Measurements from ENCODE around the gene TINAGL1. TPM values are rescaled to one million over a fixed set of nuclear protein-coding genes. Genes with fewer than 3 reads are reported as not detected.

The TINAGL1 gene
- total and polyA plus RNA-seq, 3 experiments from 2014 or later = not detected

GRCh38 chr1:31623365-31623764, 47.0 kb downstream of the TINAGL1 start:
- peaks cover 9 to 16% of the 10 kb centered on the region in 2 donors for H3K27me3 Mint-ChIP-seq
- no peaks in the 10 kb centered on the region for H3K4me1 ChIP-seq (ENCODE audit: insufficient read depth, low read length)
- no peak overlapping the region for H3K27ac ChIP-seq (ENCODE audit: low read depth, low read length)
- no peaks in the 10 kb centered on the region for H3K9me3 ChIP-seq (ENCODE audit: low read length)
- H3K4me3 Mint-ChIP-seq = no peak overlapping the region
- H3K36me3 Mint-ChIP-seq = peaks cover 0 to 33% (median 6%) of the 10 kb centered on the region in 3 donors
- peaks cover 6 to 14% (median 9%) of the 10 kb centered on the region in 3 donors for H3K4me1 Mint-ChIP-seq
- H3K27me3 ChIP-seq (ENCODE audit: insufficient read depth, low read length, poor library complexity, severe bottlenecking) = peaks cover 6% of the 10 kb centered on the region
- no peak overlapping the region for H3K27ac Mint-ChIP-seq
- H3K4me3 ChIP-seq (ENCODE audit: low read length) = no peak overlapping the region
- H3K9me3 Mint-ChIP-seq = no peaks in the 10 kb centered on the region
- ChIA-PET CTCF (interaction anchor here (0.9 kb wide), 1 partner anchor 14 kb away, joined by 3 read pairs; no protein-coding TSS in a partner anchor), POLR2A (no interaction called here)
- peaks cover 6% of the 10 kb centered on the region for H3K36me3 ChIP-seq (ENCODE audit: insufficient read depth, low read length)
- no peak for DNase-seq

- no peak for DNase-seq
- ChIA-PET CTCF (no interaction called here), POLR2A (no interaction called here)
- Histone ChIP-seq H3K4me3 (ENCODE audit: low read length) (no peak overlapping the region), H3K36me3 (ENCODE audit: insufficient read depth, low read length) (peaks cover 10% of the 10 kb centered on the region), H3K9me3 (ENCODE audit: low read length) (no peaks in the 10 kb centered on the region), H3K4me1 (ENCODE audit: insufficient read depth, low read length) (no peaks in the 10 kb centered on the region), H3K27ac (ENCODE audit: low read depth, low read length) (no peak overlapping the region), H3K27me3 (ENCODE audit: insufficient read depth, low read length, poor library complexity, severe bottlenecking) (no peaks in the 10 kb centered on the region)
- peaks cover 0 to 42% (median 8%) of the 10 kb centered on the region in 3 donors for H3K36me3 Mint-ChIP-seq
- no peaks in the 10 kb centered on the region for H3K9me3 Mint-ChIP-seq
- peak overlapping the region in 1 of 8 donors; percentile 56 for H3K27ac Mint-ChIP-seq
- no peak overlapping the region for H3K4me3 Mint-ChIP-seq
- H3K4me1 Mint-ChIP-seq = peaks cover 6 to 12% (median 9%) of the 10 kb centered on the region in 3 donors
- H3K27me3 Mint-ChIP-seq = peaks cover 3 to 7% of the 10 kb centered on the region in 2 donors
Measured at GRCh38 chr1:31624309-31624708, 48.0 kb downstream of the TINAGL1 start.

DNA sequence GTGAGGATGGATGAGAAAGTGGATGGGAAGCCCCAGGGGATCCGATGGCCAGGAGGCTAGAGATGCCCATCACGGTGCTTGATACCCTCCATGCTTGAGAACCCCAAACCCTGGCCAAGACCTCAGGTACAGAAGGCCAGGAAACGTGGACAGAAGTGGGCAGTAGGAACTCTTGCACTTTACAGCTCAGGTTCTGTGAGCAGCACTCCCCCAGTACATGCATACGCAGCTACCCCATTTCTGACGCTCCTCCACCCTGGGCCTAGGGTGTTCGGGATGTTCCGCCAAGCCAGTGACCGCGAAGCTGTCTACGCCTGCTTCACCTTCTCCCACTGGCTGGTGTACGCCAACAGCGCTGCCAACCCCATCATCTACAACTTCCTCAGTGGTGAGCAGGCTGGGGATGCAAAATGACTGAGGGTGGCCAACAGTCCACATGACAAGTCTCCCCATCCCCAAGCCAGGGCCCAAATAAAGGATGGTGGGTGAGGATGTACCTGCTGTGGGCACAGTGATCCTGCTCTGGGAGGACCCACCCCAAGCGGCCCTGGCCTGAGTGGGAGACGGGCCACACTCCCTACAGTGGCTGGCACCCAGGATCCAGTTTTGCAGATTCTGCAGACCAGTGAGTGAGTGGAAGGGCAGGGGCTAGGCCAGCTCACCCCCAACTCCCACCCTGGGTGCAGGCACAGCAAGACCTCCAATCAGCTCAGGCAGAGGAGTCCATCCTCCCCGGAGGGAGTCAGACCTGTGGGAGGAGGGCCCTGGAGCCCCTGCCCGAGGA, 48.6 kb downstream of the TINAGL1 start:
- peaks cover 0 to 48% (median 8%) of the 10 kb centered on the region in 3 donors for H3K36me3 Mint-ChIP-seq
- H3K27ac ChIP-seq (ENCODE audit: low read depth, low read length) = no peak overlapping the region
- H3K4me1 Mint-ChIP-seq = peaks cover 6 to 12% (median 7%) of the 10 kb centered on the region in 3 donors
- no peaks in the 10 kb centered on the region for H3K9me3 Mint-ChIP-seq
- POLR2A ChIA-PET = no interaction called here
- H3K27ac Mint-ChIP-seq = peak overlapping the region in 2 of 8 donors; percentile 6 to 72
- H3K27me3 ChIP-seq (ENCODE audit: insufficient read depth, low read length, poor library complexity, severe bottlenecking) = no peaks in the 10 kb centered on the region
- H3K9me3 ChIP-seq (ENCODE audit: low read length) = no peaks in the 10 kb centered on the region
- H3K4me1 ChIP-seq (ENCODE audit: insufficient read depth, low read length) = no peaks in the 10 kb centered on the region
- H3K36me3 ChIP-seq (ENCODE audit: insufficient read depth, low read length) = peaks cover 11% of the 10 kb centered on the region
- CTCF ChIA-PET = no interaction called here
- no peak for DNase-seq
- H3K4me3 Mint-ChIP-seq = no peak overlapping the region
- peaks cover under 1 to 1% of the 10 kb centered on the region in 2 donors for H3K27me3 Mint-ChIP-seq
- no peak overlapping the region for H3K4me3 ChIP-seq (ENCODE audit: low read length)

DNA sequence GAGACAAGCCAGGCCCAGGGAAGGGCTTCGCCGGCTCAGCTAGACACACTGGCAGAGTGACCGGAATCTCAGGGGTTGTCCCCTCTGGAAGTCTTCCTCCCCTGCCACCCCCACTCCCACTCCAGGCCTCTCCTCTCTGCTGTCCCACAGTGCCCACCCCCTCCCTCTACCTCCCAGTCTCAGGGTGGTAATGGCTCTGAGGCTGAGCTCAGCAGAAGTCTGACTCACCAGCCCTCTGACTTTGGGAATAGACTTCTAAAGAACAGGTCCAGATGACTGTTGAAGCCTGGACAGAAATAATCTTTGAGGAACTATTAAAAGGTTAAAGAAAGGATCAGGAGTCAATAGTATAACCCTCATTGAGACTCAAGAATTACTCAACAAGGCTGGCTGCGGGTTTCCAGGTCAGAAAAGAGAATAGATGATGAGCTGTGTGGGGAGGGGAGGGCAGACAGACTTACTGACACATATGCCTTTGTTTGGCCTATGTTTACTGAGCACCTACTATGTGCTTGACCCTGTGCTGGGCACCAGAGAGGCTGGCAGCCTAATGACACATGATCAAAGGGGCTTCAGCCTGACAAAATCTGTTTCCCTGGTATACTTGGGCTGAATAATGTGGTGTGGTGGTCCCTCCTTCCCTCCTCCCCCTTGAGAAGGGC, 49.4 kb downstream of the TINAGL1 start:
- Histone ChIP-seq H3K27ac (ENCODE audit: low read depth, low read length) (no peak overlapping the region), H3K4me1 (ENCODE audit: insufficient read depth, low read length) (no peaks in the 10 kb centered on the region), H3K9me3 (ENCODE audit: low read length) (no peaks in the 10 kb centered on the region), H3K27me3 (ENCODE audit: insufficient read depth, low read length, poor library complexity, severe bottlenecking) (no peaks in the 10 kb centered on the region), H3K4me3 (ENCODE audit: low read length) (no peak overlapping the region), H3K36me3 (ENCODE audit: insufficient read depth, low read length) (peaks cover 18% of the 10 kb centered on the region)
- ChIA-PET CTCF (no interaction called here), POLR2A (no interaction called here)
- Mint-ChIP-seq H3K9me3 (no peaks in the 10 kb centered on the region), H3K4me3 (peak overlapping the region in 1 of 7 donors; percentile 66), H3K27ac (peak overlapping the region in 2 of 8 donors; percentile 41 to 77), H3K36me3 (peaks cover 0 to 56% (median 8%) of the 10 kb centered on the region in 3 donors), H3K4me1 (peaks cover 6 to 12% (median 7%) of the 10 kb centered on the region in 3 donors), H3K27me3 (no peaks in the 10 kb centered on the region)
- no peak for DNase-seq

GRCh38 chr1:31626223-31627207, 50.2 kb downstream of the TINAGL1 start:
- H3K36me3 Mint-ChIP-seq = peaks cover 0 to 64% (median 8%) of the 10 kb centered on the region in 3 donors
- Histone ChIP-seq H3K27me3 (ENCODE audit: insufficient read depth, low read length, poor library complexity, severe bottlenecking) (no peaks in the 10 kb centered on the region), H3K4me3 (ENCODE audit: low read length) (no peak overlapping the region), H3K27ac (ENCODE audit: low read depth, low read length) (no peak overlapping the region), H3K9me3 (ENCODE audit: low read length) (no peaks in the 10 kb centered on the region), H3K36me3 (ENCODE audit: insufficient read depth, low read length) (peaks cover 26% of the 10 kb centered on the region), H3K4me1 (ENCODE audit: insufficient read depth, low read length) (no peaks in the 10 kb centered on the region)
- H3K4me3 Mint-ChIP-seq = no peak overlapping the region
- H3K9me3 Mint-ChIP-seq = no peaks in the 10 kb centered on the region
- CTCF ChIA-PET = interaction anchor here (0.8 kb wide), 1 partner anchor 8 kb away, joined by 3 read pairs; no protein-coding TSS in a partner anchor
- H3K27me3 Mint-ChIP-seq = no peaks in the 10 kb centered on the region
- no peak for DNase-seq
- H3K27ac Mint-ChIP-seq = peak overlapping the region in 3 of 8 donors; percentile 42 to 92 (median 52)
- H3K4me1 Mint-ChIP-seq = peaks cover 6 to 12% (median 7%) of the 10 kb centered on the region in 3 donors
- POLR2A ChIA-PET = no interaction called here

GRCh38 chr1:31627301-31627929, 51.1 kb downstream of the TINAGL1 start:
- H3K27ac Mint-ChIP-seq = peak overlapping the region in 2 of 8 donors; percentile 33 to 42
- DNase-seq = no peak
- no peaks in the 10 kb centered on the region for H3K9me3 Mint-ChIP-seq
- no peak overlapping the region for H3K4me3 Mint-ChIP-seq
- no peaks in the 10 kb centered on the region for H3K27me3 Mint-ChIP-seq
- H3K27ac ChIP-seq (ENCODE audit: low read depth, low read length) = no peak overlapping the region
- no peaks in the 10 kb centered on the region for H3K4me1 ChIP-seq (ENCODE audit: insufficient read depth, low read length)
- H3K27me3 ChIP-seq (ENCODE audit: insufficient read depth, low read length, poor library complexity, severe bottlenecking) = no peaks in the 10 kb centered on the region
- no peaks in the 10 kb centered on the region for H3K9me3 ChIP-seq (ENCODE audit: low read length)
- H3K36me3 Mint-ChIP-seq = peaks cover 0 to 73% (median 9%) of the 10 kb centered on the region in 3 donors
- H3K4me1 Mint-ChIP-seq = peaks cover 6 to 12% (median 7%) of the 10 kb centered on the region in 3 donors
- peaks cover 34% of the 10 kb centered on the region for H3K36me3 ChIP-seq (ENCODE audit: insufficient read depth, low read length)
- ChIA-PET CTCF (interaction anchor here (0.8 kb wide), 1 partner anchor 8 kb away, joined by 3 read pairs; no protein-coding TSS in a partner anchor), POLR2A (no interaction called here)
- no peak overlapping the region for H3K4me3 ChIP-seq (ENCODE audit: low read length)

DNA sequence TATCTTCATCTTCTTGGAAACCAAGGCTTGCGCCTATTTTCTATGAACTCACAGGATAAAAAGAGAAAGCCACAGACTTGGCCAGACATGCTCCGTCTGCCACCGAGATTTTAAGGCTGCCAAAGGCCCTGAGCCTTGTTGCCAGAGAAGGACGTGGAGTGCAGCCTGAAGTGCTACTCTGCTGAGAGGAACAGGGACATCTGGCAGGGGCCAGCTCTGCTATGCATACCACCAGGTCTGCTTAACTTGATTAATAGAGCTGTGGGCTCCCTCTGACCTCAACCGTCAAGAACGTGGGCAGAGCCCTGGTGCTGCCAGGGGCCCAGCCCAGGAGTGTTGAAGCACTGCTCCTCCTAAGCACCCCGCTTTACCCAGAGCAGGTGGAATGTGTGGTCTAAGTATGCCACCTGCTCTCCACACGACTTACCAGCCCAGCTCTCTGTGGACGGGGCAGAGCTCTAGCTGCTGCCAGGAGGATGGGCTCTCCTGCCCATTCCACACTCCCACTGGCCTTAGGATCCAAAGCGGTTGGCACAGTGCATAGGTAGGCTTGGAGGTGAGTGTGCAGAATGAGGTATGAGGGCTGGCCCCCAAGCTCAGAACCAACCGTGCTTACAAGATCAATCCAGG, 51.7 kb downstream of the TINAGL1 start:
- peaks cover 40% of the 10 kb centered on the region for H3K36me3 ChIP-seq (ENCODE audit: insufficient read depth, low read length)
- peaks cover 0 to 79% (median 13%) of the 10 kb centered on the region in 3 donors for H3K36me3 Mint-ChIP-seq

More for the DNA sequence above, 51.7 kb downstream of the TINAGL1 start:
- Mint-ChIP-seq H3K9me3 (no peaks in the 10 kb centered on the region), H3K27me3 (no peaks in the 10 kb centered on the region), H3K27ac (peak overlapping the region in 1 of 8 donors; percentile 26), H3K4me1 (peaks cover 6 to 12% (median 7%) of the 10 kb centered on the region in 3 donors), H3K4me3 (no peak overlapping the region)
- POLR2A ChIA-PET = no interaction called here
- Histone ChIP-seq H3K27me3 (ENCODE audit: insufficient read depth, low read length, poor library complexity, severe bottlenecking) (no peaks in the 10 kb centered on the region), H3K9me3 (ENCODE audit: low read length) (no peaks in the 10 kb centered on the region), H3K27ac (ENCODE audit: low read depth, low read length) (no peak overlapping the region), H3K4me1 (ENCODE audit: insufficient read depth, low read length) (no peaks in the 10 kb centered on the region), H3K4me3 (ENCODE audit: low read length) (no peak overlapping the region)
- no peak for DNase-seq
- CTCF ChIA-PET = no interaction called here

All from CD8-positive, alpha-beta memory T cell (primary cell).